Ishikawa (cell line): ENCODE data around the gene LMAN2L.

Experiments
- CEBPB ChIP-seq: IDR thresholded peaks from 2 replicates; pipeline ENCODE4 v1.6.1; 2012
- CREB1 ChIP-seq: IDR thresholded peaks from 2 replicates; pipeline ENCODE4 v1.6.1; 2012; ENCODE audit warnings: low read depth
- EGR1 ChIP-seq: IDR thresholded peaks from 2 replicates; pipeline ENCODE4 v1.6.1; 2012
- EP300 ChIP-seq: IDR thresholded peaks from 2 replicates; pipeline ENCODE4 v1.6.1; 2012; ENCODE audit warnings: borderline replicate concordance
- FOXM1 ChIP-seq: IDR thresholded peaks from 2 replicates; pipeline ENCODE4 v1.6.1; 2012; ENCODE audit warnings: low read depth, borderline replicate concordance
- NFIC ChIP-seq: IDR thresholded peaks from 2 replicates; pipeline ENCODE4 v1.6.1; 2012
- RAD21 ChIP-seq: IDR thresholded peaks from 2 replicates; pipeline ENCODE4 v1.6.1; 2012; ENCODE audit warnings: low read depth
- REST ChIP-seq: IDR thresholded peaks from 2 replicates; pipeline ENCODE4 v1.6.1; 2012; ENCODE audit warnings: low read depth, mild to moderate bottlenecking
- TAF1 ChIP-seq: IDR thresholded peaks from 2 replicates; pipeline ENCODE4 v1.6.1; 2012; ENCODE audit warnings: low read depth, mild to moderate bottlenecking
- TCF12 ChIP-seq: IDR thresholded peaks from 2 replicates; pipeline ENCODE4 v1.6.1; 2012; ENCODE audit warnings: low read depth
- TEAD4 ChIP-seq: IDR thresholded peaks from 2 replicates; pipeline ENCODE4 v1.6.1; 2012
- USF1 ChIP-seq: IDR thresholded peaks from 2 replicates; pipeline ENCODE4 v1.6.1; 2012
- YY1 ChIP-seq: IDR thresholded peaks from 2 replicates; pipeline ENCODE4 v1.6.1; 2012; ENCODE audit warnings: low read depth
- ZBTB7A ChIP-seq: IDR thresholded peaks from 2 replicates; pipeline ENCODE4 v1.6.1; 2012; ENCODE audit warnings: low read depth
- TF ChIP-seq, protein P1 (sequence below): IDR thresholded peaks from 2 replicates; pipeline ENCODE4 v1.6.1; 2012

Gene LMAN2L

DNA sequence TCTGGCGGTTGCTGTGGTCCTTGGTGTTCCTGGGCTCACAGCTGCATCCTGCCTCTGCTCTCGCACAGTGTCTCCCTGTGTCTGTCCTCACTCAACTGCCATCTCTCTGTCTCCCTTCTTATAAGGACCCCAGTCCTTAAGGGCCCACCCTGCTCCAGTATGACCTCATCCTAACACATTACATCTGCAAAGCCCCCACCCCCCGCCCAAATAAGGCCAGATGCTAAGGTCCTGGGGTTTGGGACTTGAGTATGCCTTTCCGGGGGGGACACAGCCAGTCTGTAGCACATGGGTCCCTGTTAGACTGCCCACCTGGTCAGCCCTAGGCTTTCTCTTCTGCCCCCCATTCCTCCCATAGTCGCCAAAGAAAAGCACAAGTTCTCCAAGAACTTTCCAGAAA lies 56.6 kb downstream of the LMAN2L start:
- TF ChIP-seq USF1 (no peak), TCF12 (no peak), CREB1 (no peak), EP300 (no peak), YY1 (no peak), FOXM1 (no peak), EGR1 (no peak), REST (no peak), RAD21 (no peak), ZBTB7A (no peak), CEBPB (no peak), NFIC (no peak), TEAD4 (no peak), TAF1 (no peak)
- TF ChIP-seq, protein P1, sequence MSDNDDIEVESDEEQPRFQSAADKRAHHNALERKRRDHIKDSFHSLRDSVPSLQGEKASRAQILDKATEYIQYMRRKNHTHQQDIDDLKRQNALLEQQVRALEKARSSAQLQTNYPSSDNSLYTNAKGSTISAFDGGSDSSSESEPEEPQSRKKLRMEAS = no peak

DNA sequence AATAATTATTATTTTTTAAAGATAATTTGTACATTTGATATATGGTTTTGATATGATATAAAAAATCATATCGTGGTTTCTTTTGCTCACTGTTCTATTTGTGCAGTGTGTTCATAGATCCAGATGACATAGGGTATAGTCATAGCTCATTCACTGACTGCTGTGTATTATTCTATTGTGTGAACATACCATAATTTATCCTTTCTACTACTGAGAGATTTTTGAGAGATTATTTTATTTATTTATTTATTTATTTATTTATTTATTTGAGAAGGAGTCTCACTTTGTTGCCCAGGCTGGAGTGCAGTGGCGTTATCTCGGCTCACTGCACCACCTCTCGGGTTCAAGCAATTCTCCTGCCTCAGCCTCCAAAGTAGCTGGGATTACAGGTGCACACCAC lies 58.3 kb downstream of the LMAN2L start:
- no peak for TF ChIP-seq EGR1
- TF ChIP-seq YY1 = no peak
- no peak for TF ChIP-seq NFIC
- no peak for TF ChIP-seq TAF1
- TF ChIP-seq RAD21 = no peak
- TF ChIP-seq CREB1 = no peak
- TF ChIP-seq TEAD4 = no peak
- no peak for TF ChIP-seq USF1
- TF ChIP-seq FOXM1 = no peak
- TF ChIP-seq TCF12 = no peak
- no peak for TF ChIP-seq REST
- TF ChIP-seq CEBPB = no peak
- TF ChIP-seq, protein P1 = no peak
- no peak for TF ChIP-seq ZBTB7A

DNA sequence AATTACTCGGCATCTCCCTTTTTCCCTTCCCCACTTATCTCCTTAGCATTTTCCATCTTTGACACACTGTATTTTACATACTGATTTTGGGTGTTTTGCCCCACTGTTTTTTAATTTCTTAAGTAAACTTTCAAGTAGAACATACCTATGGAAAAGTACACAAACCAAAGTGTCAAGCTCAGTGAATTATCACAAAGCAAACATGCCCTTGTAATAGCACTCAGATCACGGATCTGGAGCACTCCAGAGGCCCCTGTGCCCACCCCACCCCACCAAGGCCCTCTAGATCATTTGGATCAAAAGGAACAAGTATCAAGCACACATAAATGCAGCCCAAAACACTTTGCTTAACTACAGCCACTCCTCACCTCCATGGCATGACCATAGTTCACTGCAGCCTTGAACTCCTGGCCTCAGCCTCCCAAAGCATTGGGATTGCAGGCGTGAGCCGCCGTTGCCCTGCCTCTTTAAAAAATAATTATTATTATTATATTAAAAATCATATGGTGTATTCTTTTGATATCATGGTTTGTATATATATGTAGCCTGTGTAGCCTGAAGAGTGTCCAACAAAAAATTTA lies 59.2 kb downstream of the LMAN2L start:
- TF ChIP-seq USF1 = no peak
- no peak for TF ChIP-seq FOXM1
- TF ChIP-seq EP300 = no peak
- no peak for TF ChIP-seq CREB1

DNA sequence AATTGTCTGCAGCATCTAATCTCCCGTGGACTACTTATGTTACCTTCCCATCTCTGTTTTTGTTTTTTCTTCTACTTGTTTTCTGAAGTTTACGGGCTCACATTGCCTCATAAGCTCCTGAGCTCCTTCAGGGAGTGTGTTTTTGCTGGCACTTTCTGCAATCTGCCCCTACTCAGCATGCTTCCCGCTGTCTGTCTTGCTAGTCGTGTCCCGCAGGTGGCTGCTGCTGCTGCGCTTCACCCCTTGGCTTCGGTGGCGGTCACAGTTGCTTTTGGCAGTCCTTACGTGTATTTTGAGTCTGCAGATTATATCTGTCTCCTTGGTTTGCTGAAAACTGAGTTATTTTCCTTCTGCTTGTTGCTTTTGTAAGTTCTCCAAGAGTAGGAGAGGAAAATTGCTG lies 60.0 kb downstream of the LMAN2L start:
- TF ChIP-seq CEBPB = no peak
- TF ChIP-seq TEAD4 = no peak
- TF ChIP-seq EGR1 = no peak
- no peak for TF ChIP-seq TCF12
- no peak for TF ChIP-seq REST
- no peak for TF ChIP-seq FOXM1
- TF ChIP-seq TAF1 = no peak
- TF ChIP-seq NFIC = no peak
- no peak for TF ChIP-seq ZBTB7A
- TF ChIP-seq EP300 = no peak
- TF ChIP-seq YY1 = no peak
- TF ChIP-seq, protein P1 = no peak
- TF ChIP-seq USF1 = no peak
- TF ChIP-seq CREB1 = no peak
- no peak for TF ChIP-seq RAD21
